DOHH2 (cell line): Measurements from ENCODE around the gene ZNF268.
"Not testable (repeated sequence)": the region's sequence is repeated elsewhere in the genome, so short reads cannot be mapped to it uniquely, and the experiment has no call there.

Experiments
- H3F3A ChIP-seq: fragments of 200-600 bp; sonication (generic), shearing (Covaris generic); 2 replicates; pipeline ENCODE4 v1.6.0; 2016; ENCODE audit warnings: antibody characterized with exemption, mild to moderate bottlenecking; ENCODE audit not compliant: control insufficient read depth, insufficient read depth
- H3K27ac ChIP-seq: fragments of 200-600 bp; sonication (generic); 2 replicates; pipeline ENCODE4 v1.5.1; 2014; ENCODE audit warnings: low read depth, mild to moderate bottlenecking, low read length, moderate library complexity
- H3K27me3 ChIP-seq: fragments of 200-600 bp; sonication (generic); 2 replicates; pipeline ENCODE4 v1.6.1; 2014; ENCODE audit warnings: mild to moderate bottlenecking, low read length, mixed read lengths; ENCODE audit not compliant: control insufficient read depth
- H3K36me3 ChIP-seq: fragments of 200-600 bp; sonication (generic); 2 replicates; pipeline ENCODE4 v1.6.1; 2014; ENCODE audit warnings: mild to moderate bottlenecking, low read length, moderate library complexity, mixed read lengths; ENCODE audit not compliant: control insufficient read depth
- H3K4me1 ChIP-seq: fragments of 200-600 bp; sonication (generic); 2 replicates; pipeline ENCODE4 v1.6.1; 2014; ENCODE audit warnings: mild to moderate bottlenecking, low read length, mixed read lengths; ENCODE audit not compliant: control insufficient read depth
- H3K4me2 ChIP-seq: fragments of 200-600 bp; sonication (generic); 2 replicates; pipeline ENCODE4 v1.6.0; 2014; ENCODE audit warnings: mild to moderate bottlenecking, low read length, moderate library complexity
- H3K4me3 ChIP-seq: fragments of 200-600 bp; sonication (generic); 2 replicates; pipeline ENCODE4 v1.5.1; 2014; ENCODE audit warnings: mild to moderate bottlenecking, low read length, mixed read lengths
- H3K79me2 ChIP-seq: fragments of 200-600 bp; sonication (generic); 2 replicates; pipeline ENCODE4 v1.6.1; 2014; ENCODE audit warnings: mild to moderate bottlenecking, low read length, mixed read lengths; ENCODE audit not compliant: control insufficient read depth
- H3K9me2 ChIP-seq: fragments of 200-600 bp; sonication (generic); replicated peaks from 2 replicates; pipeline ENCODE4 v1.6.1; 2014; ENCODE audit warnings: mild to moderate bottlenecking, low read length, mixed read lengths; ENCODE audit not compliant: control insufficient read depth
- H3K9me3 ChIP-seq: fragments of 200-600 bp; sonication (generic); 2 replicates; pipeline ENCODE4 v1.6.1; 2014; ENCODE audit warnings: antibody characterized with exemption, low read length, mixed read lengths; ENCODE audit not compliant: control insufficient read depth, insufficient read depth
- H4K20me1 ChIP-seq: fragments of 200-600 bp; sonication (generic); 2 replicates; pipeline ENCODE4 v1.6.0; 2014; ENCODE audit warnings: low read depth, mild to moderate bottlenecking, antibody characterized with exemption, low read length, moderate library complexity; ENCODE audit not compliant: control insufficient read depth, insufficient read depth
- EZH2phosphoT487 ChIP-seq: fragments of 200-600 bp; sonication (generic); IDR thresholded peaks from 2 replicates; pipeline ENCODE4 v1.6.1; 2017; ENCODE audit warnings: borderline replicate concordance, mild to moderate bottlenecking, antibody characterized with exemption, low read length, moderate library complexity, mixed read lengths
- TF ChIP-seq, protein P1 (sequence below): fragments of 200-600 bp; sonication (generic); IDR thresholded peaks from one replicate; pipeline ENCODE4 v1.5.1; 2014; ENCODE audit warnings: antibody characterized with exemption, mild to moderate bottlenecking, low read depth, low read length; ENCODE audit not compliant: poor library complexity, severe bottlenecking

ZNF268 gene

GRCh38 chr12:133251732-133252131 is 70.4 kb downstream of the ZNF268 start:
- Histone ChIP-seq H3K79me2 (no peaks in the 10 kb centered on the region), H3K9me3 (peaks cover 4% of the 10 kb centered on the region; the same call in 1 of the 2 replicates), H3K9me2 (no peaks in the 10 kb centered on the region)

DNA sequence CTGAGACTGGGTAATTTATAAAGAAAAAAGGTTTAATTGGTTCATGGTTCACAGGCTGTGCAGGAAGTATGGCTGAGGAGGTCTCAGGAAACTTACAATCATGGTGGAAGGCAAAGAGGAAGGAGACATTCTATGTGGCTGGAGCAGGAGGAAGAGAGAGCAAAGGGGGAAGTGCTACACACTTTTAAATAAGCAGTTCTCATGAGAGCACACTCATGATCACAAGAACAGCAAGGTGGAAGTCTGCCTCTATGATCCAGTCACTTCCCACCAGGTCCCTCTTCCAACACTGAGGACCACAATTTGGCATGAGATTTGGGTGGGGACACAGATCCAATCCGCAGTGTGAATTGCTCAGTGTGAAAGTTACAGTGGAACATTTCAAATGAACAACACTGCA is 74.5 kb downstream of the ZNF268 start:
- not testable (repeated sequence) for H3K4me3 ChIP-seq, H3K4me2 ChIP-seq, H3K9me3 ChIP-seq, H3K27ac ChIP-seq, H3K79me2 ChIP-seq, H3K36me3 ChIP-seq, H3K9me2 ChIP-seq, H3F3A ChIP-seq, H4K20me1 ChIP-seq, H3K4me1 ChIP-seq, H3K27me3 ChIP-seq

More at GRCh38 chr12:133251732-133252131, 70.4 kb downstream of the ZNF268 start:
- Histone ChIP-seq H4K20me1 (no peaks in the 10 kb centered on the region), H3K4me2 (no peak overlapping the region), H3F3A (no peaks in the 10 kb centered on the region), H3K4me1 (no peaks in the 10 kb centered on the region), H3K4me3 (no peak overlapping the region), H3K27ac (no peak overlapping the region), H3K27me3 (no peaks in the 10 kb centered on the region), H3K36me3 (no peaks in the 10 kb centered on the region)
- TF ChIP-seq EZH2phosphoT487: no peak
- TF ChIP-seq, protein P1, sequence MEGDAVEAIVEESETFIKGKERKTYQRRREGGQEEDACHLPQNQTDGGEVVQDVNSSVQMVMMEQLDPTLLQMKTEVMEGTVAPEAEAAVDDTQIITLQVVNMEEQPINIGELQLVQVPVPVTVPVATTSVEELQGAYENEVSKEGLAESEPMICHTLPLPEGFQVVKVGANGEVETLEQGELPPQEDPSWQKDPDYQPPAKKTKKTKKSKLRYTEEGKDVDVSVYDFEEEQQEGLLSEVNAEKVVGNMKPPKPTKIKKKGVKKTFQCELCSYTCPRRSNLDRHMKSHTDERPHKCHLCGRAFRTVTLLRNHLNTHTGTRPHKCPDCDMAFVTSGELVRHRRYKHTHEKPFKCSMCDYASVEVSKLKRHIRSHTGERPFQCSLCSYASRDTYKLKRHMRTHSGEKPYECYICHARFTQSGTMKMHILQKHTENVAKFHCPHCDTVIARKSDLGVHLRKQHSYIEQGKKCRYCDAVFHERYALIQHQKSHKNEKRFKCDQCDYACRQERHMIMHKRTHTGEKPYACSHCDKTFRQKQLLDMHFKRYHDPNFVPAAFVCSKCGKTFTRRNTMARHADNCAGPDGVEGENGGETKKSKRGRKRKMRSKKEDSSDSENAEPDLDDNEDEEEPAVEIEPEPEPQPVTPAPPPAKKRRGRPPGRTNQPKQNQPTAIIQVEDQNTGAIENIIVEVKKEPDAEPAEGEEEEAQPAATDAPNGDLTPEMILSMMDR: no peak

DNA sequence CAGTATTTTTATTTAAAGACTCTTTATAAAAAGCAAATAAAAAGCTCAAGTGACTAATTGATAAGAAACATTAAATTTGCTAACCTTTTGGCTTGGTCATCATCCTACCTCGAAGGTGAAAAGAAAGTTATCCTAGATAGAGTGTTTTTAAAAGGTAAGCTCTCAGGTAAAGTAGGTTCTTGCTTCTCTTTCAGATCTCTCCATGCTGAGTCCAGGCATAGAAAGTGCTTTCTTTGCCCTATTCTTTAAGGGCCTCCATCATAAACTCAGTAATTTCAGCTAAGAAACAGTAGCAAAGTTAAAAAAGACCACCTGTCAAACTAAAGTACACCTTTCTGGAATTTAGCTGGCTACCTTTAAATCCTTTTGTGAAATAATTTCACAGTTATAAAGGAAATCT is 75.0 kb downstream of the ZNF268 start:
- no peak overlapping the region for H3K4me2 ChIP-seq
- no peak overlapping the region for H3K27ac ChIP-seq
- H3K9me2 ChIP-seq: no peaks in the 10 kb centered on the region
- no peaks in the 10 kb centered on the region for H3K27me3 ChIP-seq
- no peaks in the 10 kb centered on the region for H3K36me3 ChIP-seq
- H4K20me1 ChIP-seq: no peaks in the 10 kb centered on the region
- no peaks in the 10 kb centered on the region for H3F3A ChIP-seq
- TF ChIP-seq, protein P1: no peak
- no peak for TF ChIP-seq EZH2phosphoT487
- H3K79me2 ChIP-seq: no peaks in the 10 kb centered on the region
- peaks cover 4% of the 10 kb centered on the region; the same call in 1 of the 2 replicates for H3K9me3 ChIP-seq
- H3K4me3 ChIP-seq: no peak overlapping the region
- no peaks in the 10 kb centered on the region for H3K4me1 ChIP-seq

- H3K9me2 ChIP-seq: no peaks in the 10 kb centered on the region
- no peaks in the 10 kb centered on the region for H3K9me3 ChIP-seq
- H3K4me2 ChIP-seq: no peak overlapping the region
- H4K20me1 ChIP-seq: no peaks in the 10 kb centered on the region
- H3K4me1 ChIP-seq: no peaks in the 10 kb centered on the region
- no peak overlapping the region for H3K4me3 ChIP-seq
- no peaks in the 10 kb centered on the region for H3K79me2 ChIP-seq
- no peak for TF ChIP-seq EZH2phosphoT487
- TF ChIP-seq, protein P1: no peak
- H3K36me3 ChIP-seq: no peaks in the 10 kb centered on the region
- no peaks in the 10 kb centered on the region for H3K27me3 ChIP-seq
- no peak overlapping the region for H3K27ac ChIP-seq
- no peaks in the 10 kb centered on the region for H3F3A ChIP-seq
These were observed 82.9 kb downstream of the ZNF268 start for GRCh38 chr12:133264173-133264572.
